NB4 (cell line): ENCODE data around the gene ZNF524.
A peak's percentile ranks its signal among the peaks of the same experiment; 100 is the strongest.
"Not testable (repeated sequence)": the region's sequence is repeated elsewhere in the genome, so short reads cannot be mapped to it uniquely, and the experiment has no call there.

Experiments used
- DNase-seq: peaks from one replicate; pipeline ENCODE4 v3.0.0; 2010; ENCODE audit warnings: low read depth
- H3K4me3 ChIP-seq: one replicate; pipeline ENCODE4 v1.5.1; 2011; ENCODE audit warnings: mild to moderate bottlenecking, low read depth, low read length, moderate library complexity
- CTCF ChIP-seq: IDR thresholded peaks from one replicate; pipeline ENCODE4 v1.5.1; 2012; ENCODE audit warnings: low read depth, low read length
- MYC ChIP-seq: IDR thresholded peaks from 2 replicates; pipeline ENCODE4 v1.6.1; 2011; ENCODE audit warnings: low read depth, low read length
- POLR2A ChIP-seq: IDR thresholded peaks from 2 replicates; pipeline ENCODE4 v1.6.1; 2011; ENCODE audit warnings: mild to moderate bottlenecking; ENCODE audit not compliant: insufficient read length; ENCODE audit errors: extremely low read depth
- TF ChIP-seq, protein P1 (sequence below): IDR thresholded peaks from 2 replicates; pipeline ENCODE4 v1.6.1; 2011; ENCODE audit warnings: low read depth, low read length

ZNF524 gene

GRCh38 chr19:55567708-55568328 lies 32.3 kb upstream of the ZNF524 start:
- no peak for DNase-seq
- no peak overlapping the region for H3K4me3 ChIP-seq
- TF ChIP-seq CTCF: no peak
- TF ChIP-seq MYC: no peak
- TF ChIP-seq POLR2A: no peak
- TF ChIP-seq, protein P1, sequence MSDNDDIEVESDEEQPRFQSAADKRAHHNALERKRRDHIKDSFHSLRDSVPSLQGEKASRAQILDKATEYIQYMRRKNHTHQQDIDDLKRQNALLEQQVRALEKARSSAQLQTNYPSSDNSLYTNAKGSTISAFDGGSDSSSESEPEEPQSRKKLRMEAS: no peak

DNA sequence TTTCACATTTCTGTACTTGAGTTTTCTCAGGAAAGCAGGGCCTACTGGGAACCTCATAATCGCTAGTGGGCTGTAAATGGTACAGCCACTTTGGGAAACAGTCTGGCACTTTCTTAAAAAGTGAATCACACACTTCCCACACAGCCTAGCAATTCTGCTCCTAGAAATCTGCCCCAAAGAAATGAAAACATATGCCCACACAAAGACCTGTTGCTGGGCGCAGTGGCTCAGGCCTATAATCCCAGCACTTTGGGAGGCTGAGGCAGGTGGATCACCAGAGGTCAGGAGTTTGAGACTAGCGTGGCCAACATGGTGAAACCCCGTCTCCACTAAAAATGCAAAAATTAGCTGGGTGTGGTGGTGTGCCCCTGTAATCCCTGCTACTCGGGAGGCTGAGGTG lies 30.6 kb upstream of the ZNF524 start:
- DNase-seq, H3K4me3 ChIP-seq: not testable (repeated sequence)

DNA sequence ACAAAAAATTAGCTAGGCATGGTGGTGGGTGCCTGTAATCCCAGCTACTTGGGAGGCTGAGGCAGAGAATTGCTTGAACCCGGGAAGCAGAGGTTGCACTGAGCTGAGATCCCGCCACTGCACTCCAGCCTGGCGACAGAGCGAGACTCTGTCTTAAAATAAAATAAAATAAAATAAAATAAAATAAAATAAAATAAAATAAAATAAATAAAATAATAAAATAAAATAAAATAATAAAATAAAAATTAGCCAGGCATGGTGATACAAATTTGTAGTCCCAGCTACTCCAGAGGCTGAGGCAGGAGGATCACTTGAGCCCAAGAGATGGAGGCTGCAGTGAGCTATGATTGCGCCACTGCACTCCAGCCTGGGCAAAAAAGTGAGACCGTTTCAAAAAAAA lies 26.2 kb upstream of the ZNF524 start:
- DNase-seq, H3K4me3 ChIP-seq: not testable (repeated sequence)

DNA sequence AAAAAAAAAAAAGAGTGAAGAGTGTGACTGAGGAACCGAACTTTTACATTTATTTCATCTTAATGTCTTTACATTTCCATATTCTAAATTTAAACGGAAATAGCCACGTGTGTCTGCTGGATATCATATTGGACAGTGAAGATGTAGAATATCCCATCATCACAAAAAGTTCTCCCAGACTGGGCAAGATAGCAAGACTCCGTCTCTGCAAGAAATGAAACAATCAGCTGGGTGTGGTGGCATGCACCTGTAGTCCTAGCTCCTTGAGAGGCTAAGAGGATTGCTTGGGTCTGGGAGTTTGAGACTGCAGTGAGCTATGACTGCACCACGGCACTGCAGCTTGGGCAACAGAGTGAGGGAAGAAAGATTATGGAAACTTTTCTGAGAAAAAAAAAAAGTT lies 23.3 kb upstream of the ZNF524 start:
- no peak for DNase-seq
- no peak overlapping the region for H3K4me3 ChIP-seq
- TF ChIP-seq, protein P1: no peak
- TF ChIP-seq CTCF (no peak), POLR2A (no peak), MYC (no peak)

- DNase-seq: no peak
- no peak overlapping the region for H3K4me3 ChIP-seq
- TF ChIP-seq MYC (no peak), POLR2A (no peak)
These were observed 21.9 kb upstream of the ZNF524 start for GRCh38 chr19:55578031-55578760.

DNA sequence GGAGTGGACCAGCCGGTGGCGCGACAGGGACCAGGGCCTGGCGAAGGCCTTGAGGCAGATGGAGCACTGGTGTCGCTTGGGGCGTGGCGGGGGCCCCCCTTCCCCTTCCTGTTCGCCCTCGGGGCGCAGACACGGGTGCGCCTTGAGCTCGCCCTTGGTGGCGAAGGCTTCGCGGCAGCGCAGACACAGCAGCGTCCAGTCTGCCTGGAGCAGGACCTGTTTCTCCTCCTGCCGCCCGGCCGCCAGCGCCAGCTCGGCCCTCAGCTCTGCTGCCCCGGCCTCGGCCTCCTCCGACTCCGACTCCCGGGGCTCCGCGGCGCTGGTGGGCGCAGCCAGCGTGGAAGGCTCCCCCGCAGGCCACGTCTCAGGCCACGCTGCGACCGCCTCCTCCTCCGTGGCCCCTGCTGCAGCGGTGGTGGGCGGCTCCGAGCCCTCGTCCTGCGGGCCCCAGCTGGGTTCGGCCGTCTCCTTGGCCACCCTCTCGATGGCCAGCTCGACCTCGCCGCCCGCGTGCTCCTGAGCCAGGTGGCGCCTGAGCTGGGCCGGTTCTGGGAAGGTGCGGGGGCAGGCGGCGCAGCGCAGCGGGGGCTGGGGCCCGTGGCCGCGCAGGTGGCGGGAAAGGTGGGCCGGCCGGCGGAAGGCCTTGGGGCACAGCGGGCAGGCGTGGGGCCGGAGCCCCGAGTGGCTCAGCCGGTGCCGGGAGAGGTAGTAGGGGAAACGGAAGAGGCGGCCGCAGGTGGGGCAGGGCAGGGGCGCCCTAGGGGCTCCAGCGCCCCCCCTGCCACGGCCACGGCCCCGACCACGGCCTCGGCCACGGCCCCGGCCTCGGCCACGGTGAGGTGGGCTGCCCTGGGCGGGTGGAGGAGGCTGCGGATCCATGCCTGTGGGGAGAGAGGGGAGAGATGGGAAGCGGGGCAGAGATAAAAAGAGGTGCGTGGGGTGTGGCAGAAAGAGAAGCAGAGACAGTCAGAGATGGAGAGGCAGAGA lies 21.0 kb upstream of the ZNF524 start:
- DNase-seq: no peak
- no peak overlapping the region for H3K4me3 ChIP-seq
- TF ChIP-seq MYC (no peak), CTCF (no peak), POLR2A (no peak)
- TF ChIP-seq, protein P1: no peak

- H3K4me3 ChIP-seq: peak overlapping the region; percentile 72
- peak; percentile 55 for DNase-seq
- TF ChIP-seq, protein P1: no peak
- TF ChIP-seq MYC (no peak), POLR2A (no peak), CTCF (no peak)
These were observed 20.1 kb upstream of the ZNF524 start for GRCh38 chr19:55579766-55580621.
